Measurements from ENCODE around the gene FREM1. TPM values are rescaled to one million over a fixed set of nuclear protein-coding genes. Genes with fewer than 3 reads are reported as not detected.

FREM1 gene
- total RNA-seq, 4 donors from 2014 or later: 2.2 to 12.7 (median 5.7) TPM

DNA sequence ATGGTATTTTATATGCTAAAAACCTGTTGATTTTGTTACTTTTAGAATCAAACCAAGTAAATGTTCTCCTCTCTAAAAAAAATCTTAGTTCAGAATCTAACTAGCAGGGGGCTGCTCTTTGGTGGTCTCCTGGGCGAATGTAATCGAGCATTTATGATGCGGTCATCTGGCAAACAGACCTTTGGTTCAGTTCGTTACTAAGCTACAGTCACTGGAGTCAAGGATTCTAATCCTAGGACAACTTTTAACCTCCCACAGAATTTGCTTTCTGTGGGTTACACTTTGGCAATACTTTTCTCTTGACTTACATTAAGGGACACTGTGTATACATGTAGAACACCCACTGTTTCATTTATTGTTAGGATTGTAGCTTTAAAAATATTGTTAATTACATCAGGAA, 26.3 kb upstream of the FREM1 start:
- peak overlapping the region in 1 of 4 donors; percentile 15 for H3K27ac ChIP-seq
- H3K9me3 ChIP-seq: no peaks in the 10 kb centered on the region
- no peaks in the 10 kb centered on the region for H3K27me3 ChIP-seq
- in situ Hi-C loops (cut with MboI; ENCODE audit: low pct_ligation_motif_present in 1 of 4, low pct_unique_long_range_greater_than_20kb in 1 of 4, low sequenced_read_pairs in 3 of 4) (no loop called here), intact Hi-C loops (cut with DNase I; ENCODE audit: low total_unique reads) (no loop called here)
- TF ChIP-seq, protein P1, sequence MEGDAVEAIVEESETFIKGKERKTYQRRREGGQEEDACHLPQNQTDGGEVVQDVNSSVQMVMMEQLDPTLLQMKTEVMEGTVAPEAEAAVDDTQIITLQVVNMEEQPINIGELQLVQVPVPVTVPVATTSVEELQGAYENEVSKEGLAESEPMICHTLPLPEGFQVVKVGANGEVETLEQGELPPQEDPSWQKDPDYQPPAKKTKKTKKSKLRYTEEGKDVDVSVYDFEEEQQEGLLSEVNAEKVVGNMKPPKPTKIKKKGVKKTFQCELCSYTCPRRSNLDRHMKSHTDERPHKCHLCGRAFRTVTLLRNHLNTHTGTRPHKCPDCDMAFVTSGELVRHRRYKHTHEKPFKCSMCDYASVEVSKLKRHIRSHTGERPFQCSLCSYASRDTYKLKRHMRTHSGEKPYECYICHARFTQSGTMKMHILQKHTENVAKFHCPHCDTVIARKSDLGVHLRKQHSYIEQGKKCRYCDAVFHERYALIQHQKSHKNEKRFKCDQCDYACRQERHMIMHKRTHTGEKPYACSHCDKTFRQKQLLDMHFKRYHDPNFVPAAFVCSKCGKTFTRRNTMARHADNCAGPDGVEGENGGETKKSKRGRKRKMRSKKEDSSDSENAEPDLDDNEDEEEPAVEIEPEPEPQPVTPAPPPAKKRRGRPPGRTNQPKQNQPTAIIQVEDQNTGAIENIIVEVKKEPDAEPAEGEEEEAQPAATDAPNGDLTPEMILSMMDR (IDR thresholded peaks at IDR 0.05): no peak
- TF ChIP-seq POLR2AphosphoS5 (IDR thresholded peaks at IDR 0.05): no peak
- no peak for TF ChIP-seq POLR2A (IDR thresholded peaks at IDR 0.05)
- TF ChIP-seq EP300 (IDR thresholded peaks at IDR 0.05; ENCODE audit: low read depth): no peak
- no peaks in the 10 kb centered on the region for H3K4me1 ChIP-seq
- no peaks in the 10 kb centered on the region for H3K36me3 ChIP-seq
- H3K4me3 ChIP-seq: no peak overlapping the region
- 59 to 74% methylated on average over 4 of the region's 4 CpGs for WGBS, 2 donors (ENCODE audit: low coverage in 1 of 2)
- no peak for DNase-seq

DNA sequence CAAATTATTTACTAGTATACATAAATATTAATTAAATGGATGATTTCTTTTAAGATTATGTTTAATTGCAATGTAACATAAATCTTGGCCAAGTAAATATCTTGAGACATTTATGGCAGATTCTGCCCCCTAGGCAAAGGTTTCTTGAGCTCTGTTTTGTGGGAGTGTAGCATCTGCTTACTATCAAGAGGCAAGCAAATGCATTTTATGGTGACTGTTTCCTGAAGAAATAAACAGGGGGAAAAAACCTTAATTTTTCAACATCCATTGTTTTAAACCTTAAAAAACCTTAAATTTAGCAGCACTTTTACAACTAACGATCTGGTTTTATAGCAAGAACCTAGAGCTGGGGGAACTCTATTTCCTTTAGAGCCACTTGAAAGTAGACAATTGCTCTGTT, 25.7 kb upstream of the FREM1 start:
- H3K27me3 ChIP-seq: no peaks in the 10 kb centered on the region
- H3K4me3 ChIP-seq: no peak overlapping the region
- TF ChIP-seq, protein P1 (IDR thresholded peaks at IDR 0.05): no peak
- no peak for TF ChIP-seq POLR2A (IDR thresholded peaks at IDR 0.05)
- TF ChIP-seq EP300 (IDR thresholded peaks at IDR 0.05; ENCODE audit: low read depth): no peak
- no peak for TF ChIP-seq POLR2AphosphoS5 (IDR thresholded peaks at IDR 0.05)
- H3K9me3 ChIP-seq: no peaks in the 10 kb centered on the region
- intact Hi-C loops (cut with DNase I; ENCODE audit: low total_unique reads) (no loop called here), in situ Hi-C loops (cut with MboI; ENCODE audit: low pct_ligation_motif_present in 1 of 4, low pct_unique_long_range_greater_than_20kb in 1 of 4, low sequenced_read_pairs in 3 of 4) (no loop called here)
- peak overlapping the region in 1 of 4 donors; percentile 15 for H3K27ac ChIP-seq
- H3K36me3 ChIP-seq: no peaks in the 10 kb centered on the region
- no peaks in the 10 kb centered on the region for H3K4me1 ChIP-seq
- DNase-seq: no peak
- 70 to 78% methylated on average over 1 of the region's 1 CpG for whole genome bisulfite sequencing, 2 donors (ENCODE audit: low coverage in 1 of 2)

DNA sequence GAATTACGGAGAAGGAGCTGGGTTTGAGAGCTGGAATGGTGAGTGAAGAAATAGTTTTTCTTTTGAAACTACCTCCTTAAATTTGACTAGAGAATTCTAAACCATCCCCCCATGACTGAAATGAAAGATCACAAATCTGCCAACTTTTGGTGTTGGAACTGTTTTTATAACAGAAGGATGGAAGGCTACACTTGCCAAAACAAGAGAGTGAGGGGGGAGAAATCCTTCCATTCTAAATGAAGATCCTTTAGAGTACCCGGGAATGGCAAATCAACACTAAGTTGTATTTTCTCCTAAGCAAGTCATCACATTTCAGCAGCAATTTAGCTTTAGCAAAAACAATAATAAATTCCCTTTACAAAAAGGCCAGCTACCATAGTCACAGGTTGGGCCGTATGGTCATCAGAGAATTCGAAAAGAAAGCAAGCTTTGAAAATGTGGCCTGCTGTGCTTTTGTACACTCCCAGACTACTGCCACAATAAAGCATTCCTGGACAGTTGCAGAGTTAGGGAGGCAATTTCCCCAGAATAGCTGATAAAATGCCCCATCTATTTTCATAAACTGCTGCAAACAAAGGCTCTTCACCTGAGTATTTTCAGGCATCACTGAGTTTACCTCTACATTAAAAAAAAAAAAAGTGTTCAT, 25.0 kb upstream of the FREM1 start:
- no peaks in the 10 kb centered on the region for H3K9me3 ChIP-seq
- no peaks in the 10 kb centered on the region for H3K4me1 ChIP-seq
- WGBS, 2 donors (ENCODE audit: low coverage in 1 of 2): 76% methylated on average over 2 to 4 of the region's 4 CpGs
- DNase-seq: no peak
- H3K36me3 ChIP-seq: no peaks in the 10 kb centered on the region
- H3K27me3 ChIP-seq: no peaks in the 10 kb centered on the region
- intact Hi-C loops (cut with DNase I; ENCODE audit: low total_unique reads): no loop called here
- H3K4me3 ChIP-seq: no peak overlapping the region
- no peak for TF ChIP-seq EP300 (IDR thresholded peaks at IDR 0.05; ENCODE audit: low read depth)
- no peak for TF ChIP-seq POLR2AphosphoS5 (IDR thresholded peaks at IDR 0.05)
- no peak for TF ChIP-seq POLR2A (IDR thresholded peaks at IDR 0.05)
- TF ChIP-seq, protein P1 (IDR thresholded peaks at IDR 0.05): no peak
- in situ Hi-C loops (cut with MboI; ENCODE audit: low pct_ligation_motif_present in 1 of 4, low pct_unique_long_range_greater_than_20kb in 1 of 4, low sequenced_read_pairs in 3 of 4): no loop called here
- H3K27ac ChIP-seq: no peak overlapping the region

DNA sequence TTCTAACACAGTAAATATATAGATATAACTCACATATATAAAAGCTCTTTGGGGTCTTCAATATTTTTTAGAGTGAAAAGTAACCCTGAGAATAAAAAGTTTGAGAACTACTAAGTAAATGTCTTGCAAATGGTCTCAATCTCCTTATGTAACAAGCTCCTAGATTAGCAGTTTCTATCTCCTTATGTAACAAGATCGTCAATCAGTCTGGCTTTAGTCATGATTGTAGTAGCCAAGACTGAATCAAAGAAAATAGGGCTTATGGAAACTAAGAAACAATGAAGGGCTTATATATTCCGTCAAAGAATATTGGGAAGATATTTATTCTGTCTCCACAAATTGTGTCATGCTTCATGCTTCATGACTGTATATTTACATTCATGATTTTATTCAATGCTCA, 22.4 kb upstream of the FREM1 start:
- DNase-seq: no peak
- H3K27ac ChIP-seq: no peak overlapping the region
- 88 to 90% methylated on average over 2 of the region's 2 CpGs for WGBS, 2 donors (ENCODE audit: low coverage in 1 of 2)
- TF ChIP-seq EP300 (IDR thresholded peaks at IDR 0.05; ENCODE audit: low read depth) (no peak), POLR2A (IDR thresholded peaks at IDR 0.05) (no peak), POLR2AphosphoS5 (IDR thresholded peaks at IDR 0.05) (no peak)
- TF ChIP-seq, protein P1 (IDR thresholded peaks at IDR 0.05): no peak
- intact Hi-C loops (cut with DNase I; ENCODE audit: low total_unique reads): no loop called here
- H3K9me3 ChIP-seq: no peaks in the 10 kb centered on the region
- no peak overlapping the region for H3K4me3 ChIP-seq
- H3K4me1 ChIP-seq: no peaks in the 10 kb centered on the region
- in situ Hi-C loops (cut with MboI; ENCODE audit: low pct_ligation_motif_present in 1 of 4, low pct_unique_long_range_greater_than_20kb in 1 of 4, low sequenced_read_pairs in 3 of 4): no loop called here
- no peaks in the 10 kb centered on the region for H3K36me3 ChIP-seq
- no peaks in the 10 kb centered on the region for H3K27me3 ChIP-seq
